IMR-90 (cell line): ENCODE results near the gene KLF9. TPM values are rescaled to one million over a fixed set of nuclear protein-coding genes. Genes with fewer than 3 reads are reported as not detected.

Experiments
- ATAC-seq: fragments of 200-7000 bp; cut with Tn5 transposase; 2 replicates; pipeline ENCODE4 v1.9.1; 2020; ENCODE audit warnings: low read depth, mild to moderate bottlenecking, moderate library complexity
- BruUV-seq: library from RNA; stranded (reverse); fragments of 400-500 nt; replicated peaks from 2 replicates; lab custom pipeline; 2021; lab: Mats Ljungman, UMichigan
- CTCF ChIA-PET: fragments of 300-600 bp; formaldehyde crosslinking; extraction: SDS; loops from one replicate; lab custom pipeline; 2021; ENCODE audit warnings: antibody characterized with exemption; lab: Yijun Ruan, JAX
- POLR2A ChIA-PET: fragments of 300-600 bp; sonication (Branson Sonifier 250); formaldehyde crosslinking; loops from one replicate; lab custom pipeline; 2022; ENCODE audit warnings: antibody characterized with exemption; ENCODE audit not compliant: unreplicated experiment; lab: Charles Lee
- DNase-seq: peaks from one replicate; pipeline ENCODE4 v3.0.0; 2013
- H2AFZ ChIP-seq: replicated peaks from 2 replicates; pipeline ENCODE3; 2013; ENCODE audit warnings: low read length, mild to moderate bottlenecking; ENCODE audit not compliant: poor library complexity
- H2AK5ac ChIP-seq: 2 replicates; pipeline ENCODE4 v1.6.1; 2013; ENCODE audit warnings: low read depth, low read length, inconsistent platforms
- H2AK9ac ChIP-seq: replicated peaks from 2 replicates; pipeline ENCODE3; 2013; ENCODE audit warnings: mild to moderate bottlenecking, low read depth, low read length, moderate library complexity; ENCODE audit not compliant: poor library complexity
- H2BK120ac ChIP-seq: 2 replicates; pipeline ENCODE4 v1.6.1; 2013; ENCODE audit warnings: low read depth, low read length, inconsistent platforms
- H2BK15ac ChIP-seq: 3 replicates; pipeline ENCODE4 v1.6.1; 2013; ENCODE audit warnings: low read depth, low read length, inconsistent platforms
- H2BK20ac ChIP-seq: 2 replicates; pipeline ENCODE4 v1.6.1; 2013; ENCODE audit warnings: low read depth, mild to moderate bottlenecking, inconsistent platforms, low read length, moderate library complexity
- H2BK5ac ChIP-seq: 2 replicates; pipeline ENCODE4 v1.6.1; 2013; ENCODE audit warnings: mild to moderate bottlenecking, low read depth, low read length, inconsistent platforms; ENCODE audit not compliant: poor library complexity, severe bottlenecking
- H3K14ac ChIP-seq: replicated peaks from 2 replicates; pipeline ENCODE4 v1.6.1; 2013; ENCODE audit warnings: low read depth, low read length, inconsistent platforms
- H3K18ac ChIP-seq: 2 replicates; pipeline ENCODE4 v1.6.1; 2013; ENCODE audit warnings: low read depth, low read length, control low read depth
- H3K23ac ChIP-seq: 2 replicates; pipeline ENCODE4 v1.6.1; 2013; ENCODE audit warnings: low read depth, low read length, inconsistent platforms
- H3K27ac ChIP-seq: 2 replicates; pipeline ENCODE4 v1.5.1; 2013; ENCODE audit warnings: mild to moderate bottlenecking, control low read depth, low read length; ENCODE audit not compliant: insufficient read depth
- H3K27me3 ChIP-seq: 2 replicates; pipeline ENCODE4 v1.6.1; 2013; ENCODE audit warnings: low read length; ENCODE audit not compliant: control insufficient read depth, insufficient read depth
- H3K36me3 ChIP-seq: 2 replicates; pipeline ENCODE4 v1.6.1; 2013; ENCODE audit warnings: low read length, mixed read lengths; ENCODE audit not compliant: control insufficient read depth, insufficient read depth
- H3K4ac ChIP-seq: 2 replicates; pipeline ENCODE4 v1.6.1; 2013; ENCODE audit warnings: low read depth, low read length, inconsistent platforms
- H3K4me1 ChIP-seq: 2 replicates; pipeline ENCODE4 v1.6.1; 2013; ENCODE audit warnings: low read length, mixed read lengths; ENCODE audit not compliant: control insufficient read depth, insufficient read depth
- H3K4me2 ChIP-seq: 2 replicates; pipeline ENCODE4 v1.6.1; 2013; ENCODE audit warnings: low read depth, mild to moderate bottlenecking, control low read depth, low read length, moderate library complexity
- H3K4me3 ChIP-seq: 2 replicates; pipeline ENCODE4 v1.5.1; 2013; ENCODE audit warnings: low read depth, mild to moderate bottlenecking, control low read depth, low read length, moderate library complexity; ENCODE audit not compliant: insufficient read depth
- H3K56ac ChIP-seq: 2 replicates; pipeline ENCODE4 v1.6.1; 2013; ENCODE audit warnings: low read length, inconsistent platforms; ENCODE audit not compliant: insufficient read depth; ENCODE audit errors: extremely low read depth
- H3K79me1 ChIP-seq, 2 experiments: 2 replicates each; pipeline ENCODE4 v1.6.1; 2013; ENCODE audit warnings: low read length in 2 of 2, inconsistent platforms in 1 of 2, low read depth in 1 of 2
- H3K9ac ChIP-seq: 2 replicates; pipeline ENCODE4 v1.6.1; 2013; ENCODE audit warnings: low read depth, low read length, control low read depth
- H3K9me1 ChIP-seq: 2 replicates; pipeline ENCODE4 v1.6.1; 2013; ENCODE audit warnings: low read length, inconsistent platforms; ENCODE audit not compliant: insufficient read depth
- H3K9me3 ChIP-seq: 2 replicates; pipeline ENCODE4 v1.6.1; 2013; ENCODE audit warnings: low read length; ENCODE audit not compliant: control insufficient read depth, insufficient read depth
- H4K20me1 ChIP-seq: 2 replicates; pipeline ENCODE4 v1.6.1; 2013; ENCODE audit warnings: low read length, inconsistent platforms; ENCODE audit not compliant: insufficient read depth
- H4K5ac ChIP-seq: 2 replicates; pipeline ENCODE4 v1.6.1; 2013; ENCODE audit warnings: mild to moderate bottlenecking, low read depth, low read length, control low read depth
- H4K8ac ChIP-seq, 2 experiments: 2 replicates each; pipeline ENCODE4 v1.6.1; 2013; ENCODE audit warnings: low read depth in 2 of 2, low read length in 2 of 2, control low read depth in 1 of 2, inconsistent platforms in 1 of 2
- H4K91ac ChIP-seq: 2 replicates; pipeline ENCODE4 v1.6.1; 2013; ENCODE audit warnings: low read depth, low read length, inconsistent platforms; ENCODE audit not compliant: insufficient read depth
- BHLHE40 ChIP-seq: fragments of 150-350 bp; IDR thresholded peaks from 2 replicates; pipeline ENCODE4 v1.6.1; 2016; ENCODE audit warnings: mild to moderate bottlenecking, low read depth, low read length
- CEBPB ChIP-seq: IDR thresholded peaks from 2 replicates; pipeline ENCODE4 v1.6.1; 2012; ENCODE audit warnings: low read depth, low read length, improper control_type of control experiment
- CHD1 ChIP-seq: IDR thresholded peaks from 2 replicates; pipeline ENCODE4 v1.6.1; 2012; ENCODE audit warnings: low read depth, low read length, improper control_type of control experiment
- MAFK ChIP-seq: IDR thresholded peaks from 2 replicates; pipeline ENCODE4 v1.6.1; 2012; ENCODE audit warnings: low read depth, low read length, improper control_type of control experiment
- MAZ ChIP-seq: IDR thresholded peaks from 2 replicates; pipeline ENCODE4 v1.6.1; 2012; ENCODE audit warnings: low read depth, mild to moderate bottlenecking, low read length, improper control_type of control experiment, moderate library complexity, borderline replicate concordance
- NFE2L2 ChIP-seq: fragments of 150-350 bp; IDR thresholded peaks from 2 replicates; pipeline ENCODE4 v1.6.1; 2016; ENCODE audit warnings: low read depth, mild to moderate bottlenecking, low read length
- POLR2A ChIP-seq: IDR thresholded peaks from 2 replicates; pipeline ENCODE4 v1.6.1; 2012; ENCODE audit warnings: mild to moderate bottlenecking, low read depth, low read length
- RAD21 ChIP-seq: IDR thresholded peaks from 2 replicates; pipeline ENCODE4 v1.6.1; 2012; ENCODE audit warnings: low read length, improper control_type of control experiment
- RFX5 ChIP-seq: IDR thresholded peaks from 2 replicates; pipeline ENCODE4 v1.8.0; 2012; ENCODE audit warnings: low read depth, mild to moderate bottlenecking, low read length, moderate library complexity
- SMC3 ChIP-seq: fragments of 150-350 bp; IDR thresholded peaks from 2 replicates; pipeline ENCODE4 v1.6.1; 2016; ENCODE audit warnings: low read depth, mild to moderate bottlenecking, antibody characterized with exemption, low read length, moderate library complexity
- WGBS, 2 experiments: methylation state at CpG; one replicate each; pipeline versions ENCODE4 v1.1.5 to v1.1.7; 2013; ENCODE audit warnings: missing lambda C conversion rate in 2 of 2; ENCODE audit not compliant: insufficient read length in 1 of 2; ENCODE audit errors: extremely low coverage in 2 of 2; 5-methylcytosine and 5-hydroxymethylcytosine counted together
- dilution Hi-C: fragments of 300-500 bp; cut with HindIII; formaldehyde crosslinking; loops from one replicate; pipeline ENCODE4 v1.14.3; 2018; ENCODE audit warnings: low sequenced_read_pairs; ENCODE audit not compliant: unreplicated experiment
- in situ Hi-C: fragments of 300-500 bp; cut with MboI; formaldehyde crosslinking; loops from 3 replicates; pipeline ENCODE4 v1.14.3; 2019; ENCODE audit warnings: low sequenced_read_pairs, inconsistent platforms, mixed read lengths
- intact Hi-C: fragments of 100-400 bp; cut with micrococcal nuclease; formaldehyde crosslinking; loops from 2 replicates; pipeline ENCODE4 v1.10.0; 2022
- polyA plus RNA-seq, 3 experiments: library from polyadenylated mRNA; depleted of rRNA; stranded (reverse); fragments of >200 nt; gene quantifications; 2 replicates each; pipeline ENCODE4 v1.2.3, GENCODE V29; 2012; ENCODE audit warnings: low replicate concordance in 1 of 3
- total RNA-seq: library from RNA; depleted of rRNA; stranded (reverse); fragments of >200 nt; gene quantifications from 2 replicates; pipeline ENCODE4 v1.2.3, GENCODE V29; 2012
- TF ChIP-seq, protein P1 (sequence below): fragments of 150-350 bp; IDR thresholded peaks from 2 replicates; pipeline ENCODE4 v1.6.1; 2017; ENCODE audit warnings: mild to moderate bottlenecking, antibody characterized with exemption, low read length, low read depth

Gene KLF9
- total and polyA plus RNA-seq, 2 of the 4 experiments (the other 2 are of a cell fraction) = 4.1 to 7.5 TPM

DNA sequence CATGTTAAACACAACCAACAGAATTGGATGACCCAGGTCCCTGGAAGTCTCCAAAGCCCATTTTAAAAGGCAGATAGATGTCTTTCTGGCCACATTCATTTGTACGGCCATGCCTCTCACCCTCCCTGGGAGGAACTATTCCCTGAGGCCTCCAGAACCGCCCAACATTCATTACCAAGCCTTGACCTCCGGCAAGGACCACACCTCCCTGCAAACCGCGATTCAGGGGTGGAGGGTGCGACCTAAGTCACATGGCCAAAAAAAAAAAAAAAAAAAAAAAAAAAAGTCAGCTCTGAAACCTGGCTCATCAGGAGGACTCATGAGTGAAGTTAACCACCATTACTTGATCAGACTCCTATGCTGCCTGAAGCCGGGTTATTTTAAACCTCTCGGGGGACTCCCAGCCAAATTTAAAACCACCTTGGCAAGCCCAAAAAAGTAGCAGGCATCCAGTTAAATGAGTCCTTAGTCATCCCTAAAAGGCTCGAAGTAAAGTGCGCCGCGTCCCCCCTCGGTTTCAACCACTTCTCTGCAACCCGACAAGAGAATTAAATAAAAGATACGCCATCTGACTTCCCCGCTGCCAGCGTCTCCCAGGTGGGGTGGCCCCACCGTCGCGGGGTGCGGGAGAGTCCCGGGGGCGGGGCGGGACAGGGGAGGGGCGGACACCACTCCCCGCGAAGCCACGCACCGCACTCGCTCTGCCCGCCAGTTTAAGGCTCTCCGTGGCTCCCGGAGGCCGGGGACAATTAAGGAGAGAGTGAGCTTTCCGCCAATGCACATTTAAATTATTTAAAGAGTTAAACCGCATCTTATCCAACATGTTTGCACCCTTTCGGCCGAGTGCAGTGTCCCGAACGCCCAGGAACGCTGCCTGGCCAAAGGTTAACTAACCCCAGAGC, 2.3 kb downstream of the KLF9 start:
- H3K4me1 ChIP-seq = peaks cover 13% of the 10 kb centered on the region
- H3K4me3 ChIP-seq = peak overlapping the region; percentile 85
- H3K27ac ChIP-seq = peak overlapping the region; percentile 97
- H4K5ac ChIP-seq = peak overlapping the region; percentile 68
- no CpG with 5 or more reads among the region's 41 CpGs for WGBS, 2 experiments
- peak overlapping the region; percentile 97 for H3K9ac ChIP-seq
- intact Hi-C loops (loop anchor here (5.0 kb wide), 2 partner anchors 65 to 70 kb away; no protein-coding TSS in a partner anchor), in situ Hi-C loops (loop anchor here (5.0 kb wide), 1 partner anchor 190 kb away; no protein-coding TSS in a partner anchor), dilution Hi-C loops (no loop called here)
- peak overlapping the region; percentile 92 for H2BK5ac ChIP-seq
- H3K79me1 ChIP-seq = peaks cover 7 to 55% of the 10 kb centered on the region in 2 experiments; a peak in 3 of 4 replicates
- H2AK9ac ChIP-seq = peak overlapping the region; percentile 80
- H3K9me3 ChIP-seq = no peaks in the 10 kb centered on the region
- TF ChIP-seq CEBPB (no peak), POLR2A (peak; percentile 76), SMC3 (0 out of 2 replicates have a peak, but pooled peaks have one; percentile 5), BHLHE40 (no peak), RFX5 (no peak), CHD1 (no peak; the same call in 1 of the 2 replicates), RAD21 (no peak), MAFK (no peak), NFE2L2 (no peak), MAZ (peak; percentile 9; the same call in 1 of the 2 replicates)
- TF ChIP-seq, protein P1, sequence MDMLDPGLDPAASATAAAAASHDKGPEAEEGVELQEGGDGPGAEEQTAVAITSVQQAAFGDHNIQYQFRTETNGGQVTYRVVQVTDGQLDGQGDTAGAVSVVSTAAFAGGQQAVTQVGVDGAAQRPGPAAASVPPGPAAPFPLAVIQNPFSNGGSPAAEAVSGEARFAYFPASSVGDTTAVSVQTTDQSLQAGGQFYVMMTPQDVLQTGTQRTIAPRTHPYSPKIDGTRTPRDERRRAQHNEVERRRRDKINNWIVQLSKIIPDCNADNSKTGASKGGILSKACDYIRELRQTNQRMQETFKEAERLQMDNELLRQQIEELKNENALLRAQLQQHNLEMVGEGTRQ = peak; percentile 75
- ChIA-PET CTCF (interaction anchor here (0.6 kb wide), 1 partner anchor 87 kb away, joined by 3 read pairs; no protein-coding TSS in a partner anchor), POLR2A (interaction anchor here (0.5 to 0.6 kb wide), 5 partner anchors 10 to 1193 kb away, joined by 3 to 19 read pairs (median 6); no protein-coding TSS in a partner anchor)
- H4K20me1 ChIP-seq = peaks cover 29% of the 10 kb centered on the region
- peak overlapping the region; percentile 99 for H3K14ac ChIP-seq
- no TSS peak for BruUV-seq
- no peaks in the 10 kb centered on the region for H3K27me3 ChIP-seq
- peak overlapping the region; percentile 93 for H4K91ac ChIP-seq
- peak overlapping the region; percentile 95 for H3K23ac ChIP-seq
- peak overlapping the region; percentile 93 for H3K56ac ChIP-seq
- H2BK120ac ChIP-seq = peak overlapping the region; percentile 84
- peak overlapping the region; percentile 60 for H2BK20ac ChIP-seq
- peak overlapping the region; percentile 83 for H2BK15ac ChIP-seq
- peak overlapping the region; percentile 55 to 94 for H4K8ac ChIP-seq
- H3K36me3 ChIP-seq = 0 out of 2 replicates have a peak, but pooled peaks cover 3% of the 10 kb centered on the region
- H3K9me1 ChIP-seq = peaks cover 21% of the 10 kb centered on the region
- peak overlapping the region; percentile 89 for H3K4me2 ChIP-seq
- peak overlapping the region; percentile 93 for H3K18ac ChIP-seq
- ATAC-seq = no peak
- peak; percentile 71 for DNase-seq
- H2AFZ ChIP-seq = peak overlapping the region; percentile 96
- H3K4ac ChIP-seq = peak overlapping the region; percentile 97
- peak overlapping the region; percentile 98 for H2AK5ac ChIP-seq
